Immature natural killer cell (primary cell): ENCODE data around the gene KCNC1. TPM values are rescaled to one million over a fixed set of nuclear protein-coding genes. Genes with fewer than 3 reads are reported as not detected.

ENCODE experiments used
- DNase-seq, 3 donors: peaks; one replicate each; pipeline ENCODE4 v3.0.0; 2022; ENCODE audit warnings: mixed read lengths in 1 of 3
- H3K27ac Mint-ChIP-seq, 6 donors: one replicate each; pipeline ENCODE4 v1.8.0; 2020; ENCODE audit warnings: mixed read lengths in 6 of 6, mild to moderate bottlenecking in 5 of 6, inconsistent platforms in 4 of 6, moderate library complexity in 3 of 6
- H3K27me3 Mint-ChIP-seq, 3 donors: one replicate each; pipeline ENCODE4 v1.8.0; 2020 to 2021; ENCODE audit warnings: low read depth in 3 of 3, mild to moderate bottlenecking in 3 of 3, mixed read lengths in 3 of 3, moderate library complexity in 3 of 3, inconsistent platforms in 1 of 3
- H3K36me3 Mint-ChIP-seq, 3 donors: one replicate each; pipeline ENCODE4 v1.8.0; 2020; ENCODE audit warnings: mixed read lengths in 3 of 3, inconsistent platforms in 2 of 3, mild to moderate bottlenecking in 2 of 3
- H3K4me1 Mint-ChIP-seq, 2 donors: one replicate each; pipeline ENCODE4 v1.8.0; 2020; ENCODE audit warnings: inconsistent platforms in 2 of 2, mild to moderate bottlenecking in 2 of 2, mixed read lengths in 2 of 2, moderate library complexity in 1 of 2
- H3K4me3 Mint-ChIP-seq, 5 donors: one replicate each; pipeline ENCODE4 v1.8.0; 2020; ENCODE audit warnings: mild to moderate bottlenecking in 5 of 5, mixed read lengths in 5 of 5, inconsistent platforms in 3 of 5, moderate library complexity in 3 of 5
- H3K9me3 Mint-ChIP-seq, 6 donors: one replicate each; pipeline ENCODE4 v1.8.0; 2020; ENCODE audit warnings: mild to moderate bottlenecking in 6 of 6, mixed read lengths in 6 of 6, inconsistent platforms in 4 of 6, moderate library complexity in 3 of 6
- polyA plus RNA-seq, 3 donors: library from polyadenylated mRNA; unstranded; fragments of 300-500 nt; fragmentation: Illumina TruSeq; gene quantifications; one replicate each; pipeline ENCODE4 v1.2.3, GENCODE V29; 2021

Gene KCNC1
- polyA plus RNA-seq, 3 donors from 2014 or later = 0.11 TPM; not detected in 2

- Mint-ChIP-seq H3K4me1 (no peaks in the 10 kb centered on the region), H3K9me3 (no peaks in the 10 kb centered on the region), H3K36me3 (peaks cover 0 to 5% (median 2%) of the 10 kb centered on the region in 3 donors), H3K27me3 (no peaks in the 10 kb centered on the region), H3K4me3 (no peak overlapping the region), H3K27ac (no peak overlapping the region)
- DNase-seq = no peak
Observed at GRCh38 chr11:17816232-17816931, 81.8 kb downstream of the KCNC1 start.

GRCh38 chr11:17821648-17822400 is 87.2 kb downstream of the KCNC1 start:
- no peak overlapping the region for H3K4me3 Mint-ChIP-seq
- no peaks in the 10 kb centered on the region for H3K36me3 Mint-ChIP-seq
- no peaks in the 10 kb centered on the region for H3K9me3 Mint-ChIP-seq
- DNase-seq = no peak
- no peak overlapping the region for H3K27ac Mint-ChIP-seq
- H3K27me3 Mint-ChIP-seq = no peaks in the 10 kb centered on the region
- no peaks in the 10 kb centered on the region for H3K4me1 Mint-ChIP-seq

GRCh38 chr11:17822401-17822781 is 87.8 kb downstream of the KCNC1 start:
- no peaks in the 10 kb centered on the region for H3K4me1 Mint-ChIP-seq
- no peak overlapping the region for H3K27ac Mint-ChIP-seq
- no peaks in the 10 kb centered on the region for H3K36me3 Mint-ChIP-seq
- H3K9me3 Mint-ChIP-seq = no peaks in the 10 kb centered on the region
- no peak overlapping the region for H3K4me3 Mint-ChIP-seq
- DNase-seq = no peak
- H3K27me3 Mint-ChIP-seq = no peaks in the 10 kb centered on the region

GRCh38 chr11:17827006-17827405 is 92.4 kb downstream of the KCNC1 start:
- no peaks in the 10 kb centered on the region for H3K4me1 Mint-ChIP-seq
- no peak overlapping the region for H3K27ac Mint-ChIP-seq
- DNase-seq = no peak
- H3K4me3 Mint-ChIP-seq = no peak overlapping the region
- H3K27me3 Mint-ChIP-seq = peaks cover 0 to 3% (median 0%) of the 10 kb centered on the region in 3 donors
- no peaks in the 10 kb centered on the region for H3K9me3 Mint-ChIP-seq
- H3K36me3 Mint-ChIP-seq = peaks cover 0 to 5% (median 0%) of the 10 kb centered on the region in 3 donors

- Mint-ChIP-seq H3K4me3 (no peak overlapping the region), H3K9me3 (peaks cover 0 to 2% (median 0%) of the 10 kb centered on the region in 6 donors), H3K27ac (no peak overlapping the region), H3K4me1 (no peaks in the 10 kb centered on the region), H3K27me3 (peaks cover 0 to 3% (median 0%) of the 10 kb centered on the region in 3 donors), H3K36me3 (peaks cover 0 to 13% (median 0%) of the 10 kb centered on the region in 3 donors)
- no peak for DNase-seq
Observed at GRCh38 chr11:17828311-17828751, 93.8 kb downstream of the KCNC1 start.

DNA sequence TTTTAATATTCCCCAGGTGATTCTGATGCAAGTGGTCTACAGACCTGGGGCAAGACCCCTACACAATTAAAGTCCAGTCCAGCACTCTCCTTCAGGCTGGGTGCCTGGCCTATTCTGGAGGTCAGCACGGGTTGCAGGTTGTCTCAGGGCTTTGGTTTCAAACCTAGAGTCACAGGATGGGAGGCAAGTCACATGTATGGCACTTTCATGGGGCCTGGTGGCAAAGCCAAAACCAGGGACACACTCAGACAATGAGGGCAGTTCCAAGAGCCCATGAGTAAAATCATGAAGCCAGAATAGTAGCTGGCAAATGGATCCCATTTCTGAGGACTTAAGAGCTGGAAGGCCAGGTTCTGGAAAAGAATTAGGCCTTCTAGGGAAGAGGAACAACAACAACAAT is 96.6 kb downstream of the KCNC1 start:
- Mint-ChIP-seq H3K9me3 (peaks cover 0 to 2% (median 0%) of the 10 kb centered on the region in 6 donors), H3K4me3 (no peak overlapping the region), H3K36me3 (peaks cover 0 to 13% (median 0%) of the 10 kb centered on the region in 3 donors), H3K27ac (no peak overlapping the region), H3K4me1 (no peaks in the 10 kb centered on the region), H3K27me3 (peaks cover 0 to 3% (median 0%) of the 10 kb centered on the region in 3 donors)
- DNase-seq = no peak

DNA sequence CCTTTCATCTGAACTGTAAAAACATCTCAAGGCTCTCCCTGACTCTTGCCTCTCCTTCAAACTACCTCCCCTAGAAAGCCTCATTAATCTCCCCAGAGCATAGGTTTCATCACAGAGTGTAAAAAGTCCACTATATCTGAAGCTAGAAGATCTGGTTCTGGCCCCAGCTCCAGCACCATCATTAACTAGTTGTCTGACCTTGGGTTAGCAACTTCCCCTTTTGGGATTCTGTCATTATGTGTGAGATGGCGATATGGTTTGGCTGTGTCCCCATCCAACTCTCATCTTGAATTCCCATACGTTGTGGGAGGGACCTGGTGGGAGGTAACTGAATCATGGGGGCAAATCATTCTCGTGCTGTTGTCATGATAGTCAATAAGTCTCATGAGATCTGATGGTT is 97.3 kb downstream of the KCNC1 start:
- H3K4me1 Mint-ChIP-seq = no peaks in the 10 kb centered on the region
- DNase-seq = no peak
- H3K4me3 Mint-ChIP-seq = no peak overlapping the region
- H3K27me3 Mint-ChIP-seq = peaks cover 0 to 3% (median 0%) of the 10 kb centered on the region in 3 donors
- peaks cover 0 to 13% (median 0%) of the 10 kb centered on the region in 3 donors for H3K36me3 Mint-ChIP-seq
- peaks cover 0 to 2% (median 0%) of the 10 kb centered on the region in 6 donors for H3K9me3 Mint-ChIP-seq
- H3K27ac Mint-ChIP-seq = no peak overlapping the region

Other genes with a start within 250 kb of the KCNC1 start
- not detected for gene USH1C, start 190.4 kb upstream of the KCNC1 start, polyA plus RNA-seq
- not detected for gene OTOG, start 187.5 kb upstream of the KCNC1 start, polyA plus RNA-seq
- gene MYOD1, start 15.2 kb upstream of the KCNC1 start, polyA plus RNA-seq = not detected